Hepatocyte (in vitro differentiated cells): ENCODE measurements around the gene NBR1. TPM values are rescaled to one million over a fixed set of nuclear protein-coding genes. Genes with fewer than 3 reads are reported as not detected.

Experiments
- DNase-seq: peaks from one replicate; pipeline ENCODE4 v3.0.0-alpha.2; 2016; ENCODE audit warnings: low spot score
- H2AFZ ChIP-seq: fragments of 200-600 bp; sonication (generic); 2 replicates; pipeline ENCODE4 v1.6.0; 2016; ENCODE audit warnings: antibody characterized with exemption, mild to moderate bottlenecking
- H3K27ac ChIP-seq: fragments of 200-600 bp; sonication (generic); 2 replicates; pipeline ENCODE4 v1.5.1; 2016; ENCODE audit warnings: mild to moderate bottlenecking
- H3K27me3 ChIP-seq: fragments of 200-600 bp; sonication (generic); 2 replicates; pipeline ENCODE4 v1.6.1; 2016
- H3K36me3 ChIP-seq: fragments of 200-600 bp; sonication (generic); replicated peaks from 2 replicates; pipeline ENCODE4 v1.5.1; 2016; ENCODE audit warnings: low read depth; ENCODE audit not compliant: insufficient read depth
- H3K4me1 ChIP-seq: fragments of 200-600 bp; sonication (generic); 2 replicates; pipeline ENCODE4 v1.5.1; 2016; ENCODE audit warnings: mild to moderate bottlenecking, moderate library complexity; ENCODE audit not compliant: insufficient read depth
- H3K4me2 ChIP-seq: fragments of 200-600 bp; sonication (generic); 2 replicates; pipeline ENCODE4 v1.6.0; 2016
- H3K4me3 ChIP-seq: fragments of 200-600 bp; sonication (generic); 2 replicates; pipeline ENCODE4 v1.5.1; 2016; ENCODE audit warnings: mild to moderate bottlenecking
- H3K79me2 ChIP-seq: fragments of 200-600 bp; sonication (generic); 2 replicates; pipeline ENCODE4 v1.6.0; 2017; ENCODE audit warnings: mild to moderate bottlenecking
- H3K9me2 ChIP-seq: fragments of 200-600 bp; sonication (generic); replicated peaks from 2 replicates; pipeline ENCODE4 v1.6.0; 2017; ENCODE audit warnings: mild to moderate bottlenecking; ENCODE audit not compliant: insufficient read depth
- H3K9me3 ChIP-seq: fragments of 200-600 bp; sonication (generic); 2 replicates; pipeline ENCODE4 v1.5.1; 2016; ENCODE audit warnings: low read depth, mild to moderate bottlenecking
- H4K20me1 ChIP-seq: fragments of 200-600 bp; sonication (generic); 2 replicates; pipeline ENCODE4 v1.6.0; 2016; ENCODE audit warnings: mild to moderate bottlenecking; ENCODE audit not compliant: insufficient read depth, poor library complexity, severe bottlenecking
- CTCF ChIP-seq: fragments of 200-600 bp; sonication (generic); IDR thresholded peaks from 2 replicates; pipeline ENCODE4 v1.5.1; 2016; ENCODE audit warnings: antibody characterized with exemption, mild to moderate bottlenecking; ENCODE audit not compliant: poor library complexity
- EZH2 ChIP-seq: fragments of 200-600 bp; sonication (generic); IDR thresholded peaks from 2 replicates; pipeline ENCODE4 v1.6.1; 2016; ENCODE audit warnings: antibody characterized with exemption, mild to moderate bottlenecking, borderline replicate concordance
- EZH2phosphoT487 ChIP-seq: fragments of 200-600 bp; sonication (generic); IDR thresholded peaks from one replicate; pipeline ENCODE4 v1.6.1; 2018; ENCODE audit warnings: antibody characterized with exemption, mild to moderate bottlenecking, low read depth, moderate library complexity; ENCODE audit not compliant: unreplicated experiment, severe bottlenecking
- WGBS: methylation state at CpG from one replicate; pipeline ENCODE4 v1.1.6; 2016; ENCODE audit warnings: low lambda C conversion rate; ENCODE audit errors: missing lambda C conversion rate; 5-methylcytosine and 5-hydroxymethylcytosine counted together
- polyA plus RNA-seq: library from polyadenylated mRNA; unstranded; fragments of >200 nt; fragmentation: Nextera tagmentation; extraction: Ambion mirVana; gene quantifications from 2 replicates; pipeline ENCODE4 v1.2.1, GENCODE V29; 2016
- total RNA-seq: library from RNA; depleted of rRNA; stranded (reverse); fragments of >200 nt; gene quantifications from 2 replicates; pipeline ENCODE4 v1.2.3, GENCODE V29; 2014

The NBR1 gene
- total and polyA plus RNA-seq, 2 experiments from 2014 or later = 37.7 to 82.4 TPM

- H3K9me3 ChIP-seq = no peaks in the 10 kb centered on the region
Observed at GRCh38 chr17:43140396-43141332, 30.4 kb upstream of the NBR1 start.

GRCh38 chr17:43142153-43142552, 28.9 kb upstream of the NBR1 start:
- Histone ChIP-seq H3K36me3 (no peaks in the 10 kb centered on the region), H3K9me2 (no peaks in the 10 kb centered on the region), H3K4me1 (no peaks in the 10 kb centered on the region), H3K4me3 (no peak overlapping the region), H3K79me2 (no peaks in the 10 kb centered on the region), H3K27me3 (no peaks in the 10 kb centered on the region), H3K9me3 (no peaks in the 10 kb centered on the region), H4K20me1 (no peaks in the 10 kb centered on the region), H3K27ac (no peak overlapping the region), H3K4me2 (no peak overlapping the region), H2AFZ (no peak overlapping the region)
- WGBS = 93% methylated on average over 5 of the region's 5 CpGs
- DNase-seq = no peak
- TF ChIP-seq EZH2phosphoT487 = no peak
- TF ChIP-seq EZH2 = no peak
- TF ChIP-seq CTCF = no peak

More at GRCh38 chr17:43140396-43141332, 30.4 kb upstream of the NBR1 start:
- TF ChIP-seq EZH2 = no peak
- no peak for TF ChIP-seq CTCF
- no peak for TF ChIP-seq EZH2phosphoT487
- Histone ChIP-seq H3K36me3 (no peaks in the 10 kb centered on the region), H3K4me2 (no peak overlapping the region), H3K4me3 (no peak overlapping the region), H4K20me1 (no peaks in the 10 kb centered on the region), H3K79me2 (no peaks in the 10 kb centered on the region), H2AFZ (no peak overlapping the region), H3K9me2 (no peaks in the 10 kb centered on the region), H3K27ac (no peak overlapping the region), H3K27me3 (no peaks in the 10 kb centered on the region), H3K4me1 (no peaks in the 10 kb centered on the region)
- WGBS = 90% methylated on average over 11 of the region's 11 CpGs
- no peak for DNase-seq

GRCh38 chr17:43143201-43143600, 27.8 kb upstream of the NBR1 start:
- Histone ChIP-seq H3K9me3 (no peaks in the 10 kb centered on the region), H3K36me3 (no peaks in the 10 kb centered on the region), H2AFZ (no peak overlapping the region), H3K79me2 (no peaks in the 10 kb centered on the region), H3K4me2 (no peak overlapping the region), H3K27ac (no peak overlapping the region), H3K27me3 (no peaks in the 10 kb centered on the region), H3K9me2 (no peaks in the 10 kb centered on the region), H3K4me1 (no peaks in the 10 kb centered on the region), H3K4me3 (no peak overlapping the region), H4K20me1 (no peaks in the 10 kb centered on the region)
- no peak for DNase-seq
- 85% methylated on average over 5 of the region's 5 CpGs for WGBS
- TF ChIP-seq CTCF (no peak), EZH2phosphoT487 (no peak), EZH2 (no peak)
